ENCODE results near the gene ERBB2. TPM values are rescaled to one million over a fixed set of nuclear protein-coding genes. Genes with fewer than 3 reads are reported as not detected.
A peak's percentile ranks its signal among the peaks of the same experiment; 100 is the strongest.

Gene ERBB2
- total RNA-seq, 1 donor from 2014 or later, result 52.1 TPM

DNA sequence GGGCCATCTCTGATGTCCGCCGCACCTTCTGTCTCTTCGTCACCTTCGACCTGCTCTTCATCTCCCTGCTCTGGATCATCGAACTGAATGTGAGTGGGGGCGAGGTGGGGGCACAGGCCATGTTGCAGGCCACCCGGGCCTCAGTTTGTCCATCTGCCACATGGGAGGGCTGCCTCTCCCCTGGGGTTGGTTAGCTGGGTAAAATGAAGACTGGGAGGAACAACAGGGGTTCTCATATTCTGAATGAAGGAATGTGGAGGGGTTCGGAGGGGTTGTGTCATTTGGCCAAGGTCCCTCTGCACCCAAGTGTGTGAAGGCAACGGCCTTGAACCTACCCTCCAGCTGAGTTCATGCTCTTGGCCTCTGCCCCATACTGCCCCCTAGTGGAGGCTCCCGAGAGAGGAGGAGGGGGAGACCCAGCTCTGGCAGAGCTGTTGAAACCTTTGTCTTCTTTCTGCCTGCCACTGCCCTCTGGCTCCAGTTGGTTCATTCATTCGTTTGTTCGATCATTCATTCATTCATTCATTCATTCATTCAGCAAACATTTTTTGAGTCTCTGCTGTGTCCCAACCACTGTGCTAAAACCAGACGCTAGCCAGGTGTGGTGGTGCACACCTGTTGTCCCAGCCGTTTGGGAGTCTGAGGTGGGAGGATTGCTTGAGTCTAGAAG, 46.1 kb upstream of the ERBB2 start:
- no peaks in the 10 kb centered on the region for H3K27me3 ChIP-seq
- H3K36me3 ChIP-seq, result peaks cover 0 to 17% of the 10 kb centered on the region in 2 donors
- no peak overlapping the region for H3K4me3 ChIP-seq

DNA sequence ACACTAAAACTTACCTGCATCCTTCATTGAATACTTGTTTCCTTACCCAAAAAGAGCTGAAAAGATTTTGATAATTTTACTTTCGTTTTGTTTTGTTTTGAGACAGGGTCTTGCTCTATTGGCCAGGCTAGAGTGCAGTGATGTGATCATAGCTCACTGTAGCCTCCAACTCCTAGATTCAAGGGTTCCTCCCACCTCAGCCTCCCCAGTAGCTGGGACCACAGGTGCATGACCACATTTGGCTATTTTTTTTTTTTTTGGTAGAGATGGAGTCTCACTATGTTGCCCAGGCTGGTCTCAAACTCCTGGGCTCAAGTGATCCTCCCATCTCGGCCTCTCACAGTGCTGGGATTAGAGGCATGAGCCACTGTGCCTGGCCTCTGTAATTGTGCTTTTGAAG, 44.8 kb upstream of the ERBB2 start:
- no peaks in the 10 kb centered on the region for H3K27me3 ChIP-seq
- no peaks in the 10 kb centered on the region for H3K9me3 ChIP-seq
- H3K4me1 ChIP-seq, result peaks cover 28% of the 10 kb centered on the region
- H3K36me3 ChIP-seq, result peaks cover 0 to 21% of the 10 kb centered on the region in 2 donors
- no peak for DNase-seq (ENCODE audit: extremely low spot score in 2 of 2)
- H3K4me3 ChIP-seq, result no peak overlapping the region
- TF ChIP-seq POLR2AphosphoS5 (IDR thresholded peaks at IDR 0.05; ENCODE audit: insufficient read depth in 1 of 2, low read depth in 1 of 2) (no peak), POLR2A (IDR thresholded peaks at IDR 0.05) (no peak)
- TF ChIP-seq, protein P1, sequence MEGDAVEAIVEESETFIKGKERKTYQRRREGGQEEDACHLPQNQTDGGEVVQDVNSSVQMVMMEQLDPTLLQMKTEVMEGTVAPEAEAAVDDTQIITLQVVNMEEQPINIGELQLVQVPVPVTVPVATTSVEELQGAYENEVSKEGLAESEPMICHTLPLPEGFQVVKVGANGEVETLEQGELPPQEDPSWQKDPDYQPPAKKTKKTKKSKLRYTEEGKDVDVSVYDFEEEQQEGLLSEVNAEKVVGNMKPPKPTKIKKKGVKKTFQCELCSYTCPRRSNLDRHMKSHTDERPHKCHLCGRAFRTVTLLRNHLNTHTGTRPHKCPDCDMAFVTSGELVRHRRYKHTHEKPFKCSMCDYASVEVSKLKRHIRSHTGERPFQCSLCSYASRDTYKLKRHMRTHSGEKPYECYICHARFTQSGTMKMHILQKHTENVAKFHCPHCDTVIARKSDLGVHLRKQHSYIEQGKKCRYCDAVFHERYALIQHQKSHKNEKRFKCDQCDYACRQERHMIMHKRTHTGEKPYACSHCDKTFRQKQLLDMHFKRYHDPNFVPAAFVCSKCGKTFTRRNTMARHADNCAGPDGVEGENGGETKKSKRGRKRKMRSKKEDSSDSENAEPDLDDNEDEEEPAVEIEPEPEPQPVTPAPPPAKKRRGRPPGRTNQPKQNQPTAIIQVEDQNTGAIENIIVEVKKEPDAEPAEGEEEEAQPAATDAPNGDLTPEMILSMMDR (IDR thresholded peaks at IDR 0.05), result no peak
- H3K27ac ChIP-seq, result no peak overlapping the region
- intact Hi-C loops (cut with DNase I), result no loop called here

More for the DNA sequence above, 46.1 kb upstream of the ERBB2 start:
- H3K27ac ChIP-seq, result no peak overlapping the region
- H3K9me3 ChIP-seq, result no peaks in the 10 kb centered on the region
- H3K4me1 ChIP-seq, result peaks cover 25% of the 10 kb centered on the region
- DNase-seq (ENCODE audit: extremely low spot score in 2 of 2), result no peak
- TF ChIP-seq, protein P1 (IDR thresholded peaks at IDR 0.05), result peak; percentile 17 to 43 (median 22)
- no peak for TF ChIP-seq POLR2AphosphoS5 (IDR thresholded peaks at IDR 0.05; ENCODE audit: insufficient read depth in 1 of 2, low read depth in 1 of 2)
- intact Hi-C loops (cut with DNase I), result no loop called here

DNA sequence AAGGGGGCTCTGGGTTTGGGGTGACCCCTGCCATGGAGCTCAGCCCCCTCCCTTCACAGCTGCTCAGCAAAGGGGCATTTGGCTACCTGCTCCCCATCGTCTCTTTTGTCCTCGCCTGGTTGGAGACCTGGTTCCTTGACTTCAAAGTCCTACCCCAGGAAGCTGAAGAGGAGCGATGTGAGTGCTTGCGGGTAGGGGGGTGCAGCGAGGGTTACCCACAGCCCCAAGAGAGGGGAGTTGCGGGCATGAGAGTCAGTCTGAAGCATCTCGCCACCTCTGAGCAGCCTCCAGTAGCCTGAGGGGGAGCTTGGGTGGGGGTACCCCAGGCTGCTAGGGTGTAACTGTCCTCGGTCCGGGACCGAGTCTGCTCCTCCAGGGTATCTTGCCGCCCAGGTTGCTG, 41.5 kb upstream of the ERBB2 start:
- Histone ChIP-seq H3K36me3 (peaks cover 0 to 42% of the 10 kb centered on the region in 2 donors), H3K27me3 (no peaks in the 10 kb centered on the region), H3K9me3 (no peaks in the 10 kb centered on the region), H3K4me1 (peaks cover 39% of the 10 kb centered on the region), H3K27ac (peak overlapping the region; percentile 26), H3K4me3 (no peak overlapping the region)
- TF ChIP-seq, protein P1 (IDR thresholded peaks at IDR 0.05), result no peak
- TF ChIP-seq POLR2AphosphoS5 (IDR thresholded peaks at IDR 0.05; ENCODE audit: insufficient read depth in 1 of 2, low read depth in 1 of 2), result no peak
- intact Hi-C loops (cut with DNase I), result no loop called here
- no peak for DNase-seq (ENCODE audit: extremely low spot score in 2 of 2)

DNA sequence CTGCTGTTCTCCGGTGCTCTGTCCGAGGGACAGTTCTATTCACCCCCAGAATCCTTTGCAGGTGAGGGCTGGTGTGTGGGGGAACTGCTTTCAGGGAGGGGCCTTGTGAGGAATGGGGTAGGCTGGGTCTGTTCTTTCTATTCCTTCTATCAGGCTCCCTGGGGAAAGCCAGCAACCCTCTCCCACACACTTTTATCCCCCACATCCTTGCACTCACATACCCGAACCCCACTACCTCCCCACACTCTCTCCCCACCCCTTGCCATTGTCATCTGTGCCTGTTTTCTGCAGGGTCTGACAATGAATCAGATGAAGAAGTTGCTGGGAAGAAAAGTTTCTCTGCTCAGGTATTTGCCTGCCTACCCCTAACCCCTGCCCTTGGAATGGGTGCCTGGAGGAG, 41.1 kb upstream of the ERBB2 start:
- no peak for DNase-seq (ENCODE audit: extremely low spot score in 2 of 2)
- H3K27me3 ChIP-seq, result no peaks in the 10 kb centered on the region
- H3K36me3 ChIP-seq, result peaks cover 0 to 42% of the 10 kb centered on the region in 2 donors
- no peaks in the 10 kb centered on the region for H3K9me3 ChIP-seq
- no peak overlapping the region for H3K4me3 ChIP-seq
- peaks cover 39% of the 10 kb centered on the region for H3K4me1 ChIP-seq
- H3K27ac ChIP-seq, result peak overlapping the region; percentile 26
- intact Hi-C loops (cut with DNase I), result no loop called here
- no peak for TF ChIP-seq POLR2A (IDR thresholded peaks at IDR 0.05)
- no peak for TF ChIP-seq POLR2AphosphoS5 (IDR thresholded peaks at IDR 0.05; ENCODE audit: insufficient read depth in 1 of 2, low read depth in 1 of 2)

DNA sequence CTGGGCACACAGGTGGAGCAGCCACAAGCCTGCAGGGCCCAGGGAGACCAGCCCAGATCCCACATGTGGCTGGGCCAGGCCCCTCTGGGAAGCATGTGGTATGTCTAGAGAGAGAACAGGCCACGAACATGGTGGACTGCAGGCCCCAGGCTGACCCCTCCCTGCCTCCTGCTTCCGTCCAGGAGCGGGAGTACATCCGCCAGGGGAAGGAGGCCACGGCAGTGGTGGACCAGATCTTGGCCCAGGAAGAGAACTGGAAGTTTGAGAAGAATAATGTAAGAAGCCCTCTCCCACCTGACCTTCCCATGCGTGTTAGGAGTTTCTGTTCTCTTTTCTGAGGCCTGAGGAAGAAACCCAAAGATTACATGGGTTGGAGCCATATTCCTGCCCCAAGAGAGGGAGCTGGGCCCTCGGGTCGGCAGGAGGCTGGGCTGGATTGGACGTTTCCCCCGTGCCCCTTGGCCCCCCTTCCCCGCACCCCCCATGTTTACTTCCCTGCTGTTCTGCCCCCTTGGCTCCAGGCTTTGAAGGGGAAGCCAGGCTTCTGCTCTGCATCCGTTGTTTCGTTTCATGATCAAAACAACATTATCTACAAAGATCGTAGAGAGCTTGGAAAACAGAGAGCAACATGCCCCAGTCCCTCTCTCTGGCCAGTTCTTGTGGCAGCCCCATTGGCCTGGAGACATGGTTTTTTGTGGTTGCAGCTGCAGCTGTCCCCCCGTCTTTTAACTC, 40.4 kb upstream of the ERBB2 start:
- no peak for DNase-seq (ENCODE audit: extremely low spot score in 2 of 2)
- no peaks in the 10 kb centered on the region for H3K27me3 ChIP-seq
- H3K27ac ChIP-seq, result peak overlapping the region; percentile 26
- intact Hi-C loops (cut with DNase I), result no loop called here
- H3K36me3 ChIP-seq, result peaks cover 0 to 42% of the 10 kb centered on the region in 2 donors
- H3K4me3 ChIP-seq, result no peak overlapping the region
- peaks cover 42% of the 10 kb centered on the region for H3K4me1 ChIP-seq
- TF ChIP-seq POLR2AphosphoS5 (IDR thresholded peaks at IDR 0.05; ENCODE audit: insufficient read depth in 1 of 2, low read depth in 1 of 2), result no peak
- TF ChIP-seq, protein P1 (IDR thresholded peaks at IDR 0.05), result no peak
- TF ChIP-seq POLR2A (IDR thresholded peaks at IDR 0.05), result no peak
- no peaks in the 10 kb centered on the region for H3K9me3 ChIP-seq

All from vagina (tissue), 2 donors.